Measurements from ENCODE around the gene ASB1.
A peak's percentile ranks its signal among the peaks of the same experiment; 100 is the strongest.

Gene ASB1

GRCh38 chr2:238461916-238462315 is 35.2 kb downstream of the ASB1 start:
- DNase-seq (ENCODE audit: insufficient read length, low spot score), result no peak
- no peak for TF ChIP-seq POU2F2 (IDR thresholded peaks at IDR 0.05; ENCODE audit: low read depth, low read length)
- no peak for TF ChIP-seq SPI1 (IDR thresholded peaks at IDR 0.05; ENCODE audit: low read depth, low read length)
- no peak for TF ChIP-seq POLR2AphosphoS5 (IDR thresholded peaks at IDR 0.05; ENCODE audit: low read depth, low read length)
- TF ChIP-seq TAF1 (IDR thresholded peaks at IDR 0.05; ENCODE audit: low read depth, low read length), result no peak
- TF ChIP-seq PAX5 (IDR thresholded peaks at IDR 0.05; ENCODE audit: insufficient read depth, low read length, severe bottlenecking), result no peak
- no peak for TF ChIP-seq POLR2A (IDR thresholded peaks at IDR 0.05; ENCODE audit: low read depth, low read length)
- no peak for FAIRE-seq

DNA sequence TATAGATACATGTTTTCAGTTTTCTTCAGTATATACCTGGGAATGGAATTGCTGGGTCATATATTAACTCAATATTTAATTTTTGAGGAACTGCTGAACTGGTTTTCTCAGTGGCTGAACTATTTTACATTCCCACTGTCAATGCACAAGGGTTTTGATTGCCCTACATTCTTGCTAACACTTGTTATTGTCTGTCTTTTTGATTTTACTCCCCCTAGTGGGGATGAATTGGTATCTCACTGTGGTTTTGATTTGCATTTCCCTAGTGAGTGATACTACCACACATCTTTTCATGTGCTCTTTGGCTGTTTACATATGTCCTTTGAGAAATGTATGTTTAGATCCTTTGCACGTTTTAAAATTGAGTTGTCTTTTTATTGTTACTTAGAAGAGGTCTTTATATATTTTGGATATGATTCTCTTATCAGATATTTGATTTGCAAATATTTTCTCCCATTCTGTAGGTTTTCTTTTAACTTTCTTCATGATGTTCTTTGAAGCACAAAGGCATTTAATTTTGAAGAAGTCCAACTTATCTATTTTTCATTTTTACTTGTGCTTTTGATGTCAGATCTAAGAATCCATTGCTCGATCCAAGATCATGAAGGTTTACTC is 36.2 kb downstream of the ASB1 start:
- peak; percentile 35 for DNase-seq (ENCODE audit: insufficient read length, low spot score)
- peak; percentile 96 for FAIRE-seq
- TF ChIP-seq TAF1 (IDR thresholded peaks at IDR 0.05; ENCODE audit: low read depth, low read length) (no peak), SPI1 (IDR thresholded peaks at IDR 0.05; ENCODE audit: low read depth, low read length) (0 out of 2 replicates have a peak, but pooled peaks have one; percentile 4)

GRCh38 chr2:238464389-238464788 is 37.7 kb downstream of the ASB1 start:
- DNase-seq (ENCODE audit: insufficient read length, low spot score) (no peak), FAIRE-seq (no peak)
- TF ChIP-seq PAX5 (IDR thresholded peaks at IDR 0.05; ENCODE audit: insufficient read depth, low read length, severe bottlenecking) (no peak), TAF1 (IDR thresholded peaks at IDR 0.05; ENCODE audit: low read depth, low read length) (no peak), POU2F2 (IDR thresholded peaks at IDR 0.05; ENCODE audit: low read depth, low read length) (no peak), POLR2AphosphoS5 (IDR thresholded peaks at IDR 0.05; ENCODE audit: low read depth, low read length) (no peak), SPI1 (IDR thresholded peaks at IDR 0.05; ENCODE audit: low read depth, low read length) (no peak), POLR2A (IDR thresholded peaks at IDR 0.05; ENCODE audit: low read depth, low read length) (no peak)

- DNase-seq (ENCODE audit: insufficient read length, low spot score) (no peak), FAIRE-seq (no peak)
- TF ChIP-seq POU2F2 (IDR thresholded peaks at IDR 0.05; ENCODE audit: low read depth, low read length) (no peak), POLR2AphosphoS5 (IDR thresholded peaks at IDR 0.05; ENCODE audit: low read depth, low read length) (no peak), PAX5 (IDR thresholded peaks at IDR 0.05; ENCODE audit: insufficient read depth, low read length, severe bottlenecking) (no peak), POLR2A (IDR thresholded peaks at IDR 0.05; ENCODE audit: low read depth, low read length) (no peak), TAF1 (IDR thresholded peaks at IDR 0.05; ENCODE audit: low read depth, low read length) (no peak), SPI1 (IDR thresholded peaks at IDR 0.05; ENCODE audit: low read depth, low read length) (no peak)
Observed at GRCh38 chr2:238465487-238466242, 38.9 kb downstream of the ASB1 start.

DNA sequence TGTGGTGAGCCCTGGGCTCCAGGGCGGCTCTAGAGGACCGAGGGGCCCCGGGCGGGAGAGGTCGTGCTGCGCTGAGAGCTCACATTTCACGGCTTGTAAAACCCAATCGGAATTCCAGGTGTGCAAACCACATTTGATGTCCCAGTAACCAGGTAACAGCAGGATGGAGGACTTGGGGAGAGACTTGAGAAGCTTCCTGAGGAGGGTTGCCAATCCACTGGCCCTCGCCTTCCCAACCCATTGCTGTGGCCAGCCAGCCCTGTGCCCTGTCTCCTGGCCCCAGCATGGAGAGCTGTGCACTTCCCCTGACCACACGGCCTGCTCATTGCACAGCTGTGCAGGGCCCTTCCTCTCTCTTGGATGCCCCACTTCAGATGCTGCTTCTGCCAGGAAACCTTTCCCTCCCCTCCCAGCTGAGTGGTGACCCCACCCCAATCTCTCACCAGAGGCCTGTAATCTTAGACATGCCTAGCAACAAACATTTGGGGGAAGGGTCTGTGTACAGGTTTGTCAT is 39.6 kb downstream of the ASB1 start:
- no peak for FAIRE-seq
- TF ChIP-seq PAX5 (IDR thresholded peaks at IDR 0.05; ENCODE audit: insufficient read depth, low read length, severe bottlenecking), result no peak
- TF ChIP-seq POLR2AphosphoS5 (IDR thresholded peaks at IDR 0.05; ENCODE audit: low read depth, low read length), result no peak
- no peak for TF ChIP-seq SPI1 (IDR thresholded peaks at IDR 0.05; ENCODE audit: low read depth, low read length)
- no peak for TF ChIP-seq TAF1 (IDR thresholded peaks at IDR 0.05; ENCODE audit: low read depth, low read length)
- TF ChIP-seq POU2F2 (IDR thresholded peaks at IDR 0.05; ENCODE audit: low read depth, low read length), result no peak
- DNase-seq (ENCODE audit: insufficient read length, low spot score), result no peak

- DNase-seq (ENCODE audit: insufficient read length, low spot score) (no peak), FAIRE-seq (no peak)
- no peak for TF ChIP-seq POLR2A (IDR thresholded peaks at IDR 0.05; ENCODE audit: low read depth, low read length)
- no peak for TF ChIP-seq POLR2AphosphoS5 (IDR thresholded peaks at IDR 0.05; ENCODE audit: low read depth, low read length)
- TF ChIP-seq PAX5 (IDR thresholded peaks at IDR 0.05; ENCODE audit: insufficient read depth, low read length, severe bottlenecking), result no peak
Observed at GRCh38 chr2:238467062-238467461, 40.3 kb downstream of the ASB1 start.

DNA sequence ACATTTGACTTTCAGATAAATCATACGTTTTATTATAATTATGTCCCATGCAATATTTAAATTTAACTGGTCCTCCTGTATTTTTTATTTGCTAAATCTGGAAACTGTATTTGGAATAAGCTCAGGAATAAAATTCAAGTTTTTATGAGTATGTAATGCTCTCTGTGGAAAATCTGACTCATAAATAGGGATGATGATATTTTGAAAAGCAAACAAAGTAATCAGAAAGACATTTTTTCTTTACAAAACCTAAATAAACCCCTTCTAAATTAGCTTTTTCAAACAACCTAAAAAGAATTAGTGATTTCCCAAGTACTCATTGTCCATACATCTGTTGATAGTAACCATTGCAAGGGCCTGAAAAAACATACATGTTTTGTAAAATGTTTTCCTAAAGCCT is 41.1 kb downstream of the ASB1 start:
- no peak for FAIRE-seq

GRCh38 chr2:238469155-238469554 is 42.4 kb downstream of the ASB1 start:
- DNase-seq (ENCODE audit: insufficient read length, low spot score) (no peak), FAIRE-seq (no peak)
- TF ChIP-seq POLR2AphosphoS5 (IDR thresholded peaks at IDR 0.05; ENCODE audit: low read depth, low read length) (no peak), PAX5 (IDR thresholded peaks at IDR 0.05; ENCODE audit: insufficient read depth, low read length, severe bottlenecking) (no peak)

More for the DNA sequence above, 41.1 kb downstream of the ASB1 start:
- TF ChIP-seq PAX5 (IDR thresholded peaks at IDR 0.05; ENCODE audit: insufficient read depth, low read length, severe bottlenecking), result no peak
- TF ChIP-seq POLR2A (IDR thresholded peaks at IDR 0.05; ENCODE audit: low read depth, low read length), result no peak
- TF ChIP-seq POLR2AphosphoS5 (IDR thresholded peaks at IDR 0.05; ENCODE audit: low read depth, low read length), result no peak
- TF ChIP-seq SPI1 (IDR thresholded peaks at IDR 0.05; ENCODE audit: low read depth, low read length), result no peak
- no peak for TF ChIP-seq POU2F2 (IDR thresholded peaks at IDR 0.05; ENCODE audit: low read depth, low read length)
- DNase-seq (ENCODE audit: insufficient read length, low spot score), result no peak

DNA sequence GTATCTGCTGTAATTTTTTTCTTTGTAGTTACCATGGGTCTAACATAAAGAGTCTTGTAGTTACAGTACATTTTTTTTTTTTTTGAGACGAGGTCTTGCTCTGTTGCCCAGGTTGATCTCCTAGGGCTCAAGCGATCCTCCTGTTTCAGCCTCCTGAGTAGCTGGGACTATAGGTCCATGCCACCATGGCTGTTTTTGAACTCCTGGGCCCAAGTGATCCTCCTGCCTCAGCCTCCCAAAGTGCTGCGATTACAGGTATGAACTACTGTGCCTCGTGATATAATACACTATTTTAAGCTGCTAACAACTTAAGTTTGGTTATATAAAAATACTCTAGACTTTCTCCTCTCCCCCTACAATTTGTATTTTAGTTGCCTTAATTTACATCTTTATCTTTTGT is 46.3 kb downstream of the ASB1 start:
- TF ChIP-seq PAX5 (IDR thresholded peaks at IDR 0.05; ENCODE audit: insufficient read depth, low read length, severe bottlenecking) (no peak), SPI1 (IDR thresholded peaks at IDR 0.05; ENCODE audit: low read depth, low read length) (no peak), POU2F2 (IDR thresholded peaks at IDR 0.05; ENCODE audit: low read depth, low read length) (no peak), TAF1 (IDR thresholded peaks at IDR 0.05; ENCODE audit: low read depth, low read length) (no peak), POLR2A (IDR thresholded peaks at IDR 0.05; ENCODE audit: low read depth, low read length) (no peak), POLR2AphosphoS5 (IDR thresholded peaks at IDR 0.05; ENCODE audit: low read depth, low read length) (no peak)
- FAIRE-seq (no peak), DNase-seq (ENCODE audit: insufficient read length, low spot score) (no peak)

DNA sequence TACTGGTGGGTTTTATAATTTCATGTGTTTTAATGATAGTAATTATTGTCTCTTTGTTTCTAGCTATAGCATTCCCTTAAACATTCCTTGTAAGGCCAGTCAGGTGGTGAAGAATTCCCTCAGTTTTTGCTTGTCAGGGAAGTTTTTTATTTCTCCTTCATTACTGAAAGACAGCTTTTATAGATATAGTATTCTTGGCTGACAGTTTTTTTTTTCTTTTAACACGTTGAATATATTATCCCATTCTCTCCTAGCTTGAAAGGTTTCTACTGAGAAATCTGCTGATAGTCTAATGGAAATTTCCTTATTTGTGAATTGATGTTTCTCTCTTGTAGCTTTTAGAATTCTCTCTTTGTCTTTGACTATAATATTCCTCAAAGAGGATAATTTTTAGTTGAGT is 46.8 kb downstream of the ASB1 start:
- DNase-seq (ENCODE audit: insufficient read length, low spot score), result no peak
- no peak for FAIRE-seq
- TF ChIP-seq TAF1 (IDR thresholded peaks at IDR 0.05; ENCODE audit: low read depth, low read length) (no peak), PAX5 (IDR thresholded peaks at IDR 0.05; ENCODE audit: insufficient read depth, low read length, severe bottlenecking) (no peak), SPI1 (IDR thresholded peaks at IDR 0.05; ENCODE audit: low read depth, low read length) (no peak), POLR2A (IDR thresholded peaks at IDR 0.05; ENCODE audit: low read depth, low read length) (no peak), POLR2AphosphoS5 (IDR thresholded peaks at IDR 0.05; ENCODE audit: low read depth, low read length) (no peak)

Data from GM12891 (cell line).